ENCODE measurements around the gene BMP10.

The BMP10 gene, protein sequence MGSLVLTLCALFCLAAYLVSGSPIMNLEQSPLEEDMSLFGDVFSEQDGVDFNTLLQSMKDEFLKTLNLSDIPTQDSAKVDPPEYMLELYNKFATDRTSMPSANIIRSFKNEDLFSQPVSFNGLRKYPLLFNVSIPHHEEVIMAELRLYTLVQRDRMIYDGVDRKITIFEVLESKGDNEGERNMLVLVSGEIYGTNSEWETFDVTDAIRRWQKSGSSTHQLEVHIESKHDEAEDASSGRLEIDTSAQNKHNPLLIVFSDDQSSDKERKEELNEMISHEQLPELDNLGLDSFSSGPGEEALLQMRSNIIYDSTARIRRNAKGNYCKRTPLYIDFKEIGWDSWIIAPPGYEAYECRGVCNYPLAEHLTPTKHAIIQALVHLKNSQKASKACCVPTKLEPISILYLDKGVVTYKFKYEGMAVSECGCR

GRCh38 chr2:68871159-68871764, at the start of gene BMP10:
Gene BMP10, minus strand, starts transcription at chr2:68871397. Its CDS starts 39 bp downstream, at chr2:68871358.
- TF ChIP-seq, protein P1, sequence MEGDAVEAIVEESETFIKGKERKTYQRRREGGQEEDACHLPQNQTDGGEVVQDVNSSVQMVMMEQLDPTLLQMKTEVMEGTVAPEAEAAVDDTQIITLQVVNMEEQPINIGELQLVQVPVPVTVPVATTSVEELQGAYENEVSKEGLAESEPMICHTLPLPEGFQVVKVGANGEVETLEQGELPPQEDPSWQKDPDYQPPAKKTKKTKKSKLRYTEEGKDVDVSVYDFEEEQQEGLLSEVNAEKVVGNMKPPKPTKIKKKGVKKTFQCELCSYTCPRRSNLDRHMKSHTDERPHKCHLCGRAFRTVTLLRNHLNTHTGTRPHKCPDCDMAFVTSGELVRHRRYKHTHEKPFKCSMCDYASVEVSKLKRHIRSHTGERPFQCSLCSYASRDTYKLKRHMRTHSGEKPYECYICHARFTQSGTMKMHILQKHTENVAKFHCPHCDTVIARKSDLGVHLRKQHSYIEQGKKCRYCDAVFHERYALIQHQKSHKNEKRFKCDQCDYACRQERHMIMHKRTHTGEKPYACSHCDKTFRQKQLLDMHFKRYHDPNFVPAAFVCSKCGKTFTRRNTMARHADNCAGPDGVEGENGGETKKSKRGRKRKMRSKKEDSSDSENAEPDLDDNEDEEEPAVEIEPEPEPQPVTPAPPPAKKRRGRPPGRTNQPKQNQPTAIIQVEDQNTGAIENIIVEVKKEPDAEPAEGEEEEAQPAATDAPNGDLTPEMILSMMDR (IDR thresholded peaks at IDR 0.05; ENCODE audit: control insufficient read depth, extremely low read depth, insufficient read depth): no peak
- no peak for DNase-seq (ENCODE audit: low read depth)
- H3K4me3 ChIP-seq (ENCODE audit: low read depth, low read length): no peak within 1 kb of the TSS

- TF ChIP-seq, protein P1 (IDR thresholded peaks at IDR 0.05; ENCODE audit: control insufficient read depth, extremely low read depth, insufficient read depth): no peak
- H3K4me3 ChIP-seq (ENCODE audit: low read depth, low read length): no peak overlapping the region
- DNase-seq (ENCODE audit: low read depth): no peak
Observed at GRCh38 chr2:68920481-68921170, 49.4 kb upstream of the BMP10 start.

- TF ChIP-seq, protein P1 (IDR thresholded peaks at IDR 0.05; ENCODE audit: control insufficient read depth, extremely low read depth, insufficient read depth): no peak
- H3K4me3 ChIP-seq (ENCODE audit: low read depth, low read length): no peak overlapping the region
- DNase-seq (ENCODE audit: low read depth): no peak
Observed at GRCh38 chr2:68918497-68918896, 47.3 kb upstream of the BMP10 start.

DNA sequence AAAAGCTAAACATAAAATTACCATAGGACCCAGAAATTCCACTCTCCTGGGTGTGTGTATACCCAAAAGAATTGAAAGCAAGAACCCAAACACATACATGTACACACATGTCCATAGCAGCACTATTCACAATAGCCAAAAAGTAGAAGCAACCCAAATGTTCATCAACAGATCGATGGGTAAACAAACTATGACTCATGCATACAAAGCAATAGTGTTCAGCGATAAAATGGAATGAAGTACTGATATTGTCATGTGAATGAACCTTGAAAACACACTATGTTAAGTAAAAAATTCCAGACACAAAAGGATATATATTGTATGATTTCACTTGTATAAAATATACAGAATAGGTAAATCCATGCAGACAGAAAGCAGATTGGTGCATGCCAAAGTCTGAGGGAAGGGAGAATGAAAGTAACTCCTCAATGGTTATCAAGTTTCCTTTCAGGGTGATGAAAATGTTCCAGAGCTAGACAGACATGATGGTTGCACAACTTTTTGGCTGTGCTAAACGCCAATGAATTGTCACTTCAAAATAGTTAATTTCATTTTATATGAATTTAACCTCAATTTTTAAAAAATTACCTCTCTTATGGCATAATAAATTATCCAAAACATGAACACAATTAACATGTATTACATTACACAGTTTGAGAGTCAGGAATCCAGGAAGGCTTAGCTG, 46.0 kb upstream of the BMP10 start:
- H3K4me3 ChIP-seq (ENCODE audit: low read depth, low read length): no peak overlapping the region
- no peak for DNase-seq (ENCODE audit: low read depth)
- TF ChIP-seq, protein P1 (IDR thresholded peaks at IDR 0.05; ENCODE audit: control insufficient read depth, extremely low read depth, insufficient read depth): no peak

DNA sequence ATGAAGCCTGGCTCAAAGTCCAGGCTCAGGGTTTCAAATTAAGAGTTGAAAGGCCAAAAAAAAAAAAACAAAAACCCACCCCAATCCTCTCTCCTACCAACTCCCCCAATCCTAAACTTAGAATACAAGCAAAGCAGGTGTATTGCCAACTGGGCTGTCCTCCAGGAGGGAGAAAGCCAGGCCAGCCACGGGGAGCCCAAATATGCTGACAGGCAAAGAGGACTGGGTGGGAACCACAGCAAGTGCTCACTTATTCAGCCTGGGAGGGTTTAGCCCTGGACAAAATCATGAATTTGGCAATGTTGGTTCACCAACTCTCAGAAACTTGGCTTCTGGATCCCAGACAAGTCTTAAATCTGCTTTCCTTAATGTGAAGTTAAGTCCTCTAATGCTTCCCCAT, 45.0 kb upstream of the BMP10 start:
- H3K4me3 ChIP-seq (ENCODE audit: low read depth, low read length): no peak overlapping the region
- TF ChIP-seq, protein P1 (IDR thresholded peaks at IDR 0.05; ENCODE audit: control insufficient read depth, extremely low read depth, insufficient read depth): no peak
- no peak for DNase-seq (ENCODE audit: low read depth)

DNA sequence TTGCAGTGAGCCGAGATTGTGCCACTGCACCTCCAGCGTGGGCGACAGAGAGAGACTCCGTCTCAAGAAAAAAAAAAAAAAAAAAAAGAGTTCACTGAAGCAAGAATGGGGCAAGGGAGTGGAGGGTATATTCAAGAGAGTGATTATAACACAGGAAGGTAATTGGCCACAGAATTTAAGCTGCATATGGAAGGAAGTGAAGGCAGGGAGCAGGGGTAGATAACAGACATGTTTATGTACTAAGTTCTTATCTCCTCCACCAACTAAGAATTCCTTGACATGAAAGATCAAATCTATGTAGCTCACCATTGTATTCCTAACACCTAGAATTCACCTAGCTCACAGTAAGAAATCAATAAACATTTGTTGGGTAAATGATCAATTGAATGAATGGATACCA, 44.2 kb upstream of the BMP10 start:
- H3K4me3 ChIP-seq (ENCODE audit: low read depth, low read length): no peak overlapping the region
- TF ChIP-seq, protein P1 (IDR thresholded peaks at IDR 0.05; ENCODE audit: control insufficient read depth, extremely low read depth, insufficient read depth): no peak
- no peak for DNase-seq (ENCODE audit: low read depth)
